ENCODE results near the gene TKTL2. TPM values are rescaled to one million over a fixed set of nuclear protein-coding genes. Genes with fewer than 3 reads are reported as not detected.

The TKTL2 gene
- total RNA-seq, 1 experiment from 2014 or later: not detected

DNA sequence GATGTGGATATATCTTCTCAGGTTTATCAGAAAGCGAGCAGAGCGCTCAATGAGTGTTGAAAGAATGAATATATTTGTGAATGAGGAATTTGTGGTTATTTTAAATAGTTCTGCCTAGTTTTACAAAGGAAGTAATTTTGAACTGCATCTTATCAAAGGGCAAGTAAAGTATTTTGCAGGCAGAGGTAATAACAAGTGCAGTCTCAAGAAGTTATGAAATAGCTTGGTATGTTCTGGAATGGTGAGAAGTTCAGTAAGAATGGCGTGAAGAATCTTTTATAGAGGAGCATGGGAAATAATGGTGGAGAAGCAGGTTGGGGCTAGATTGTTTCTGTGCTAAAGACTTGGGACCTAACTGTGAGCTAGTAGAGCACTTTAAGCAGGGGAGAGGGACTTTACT lies 31.8 kb upstream of the TKTL2 start:
- Mint-ChIP-seq H3K4me1 (peaks cover 10 to 14% of the 10 kb centered on the region in 2 experiments; a peak in 3 of 4 replicates), H3K4me3 (no peak overlapping the region), H3K27ac (peak overlapping the region in 2 of 3 experiments; percentile 0 to 1; a peak in 1 of 7 replicates), H3K9me3 (no peaks in the 10 kb centered on the region), H3K27me3 (ENCODE audit: low read depth) (no peaks in the 10 kb centered on the region), H3K36me3 (ENCODE audit: insufficient read depth in 1 of 3, low read depth in 3 of 3) (peaks cover 10 to 32% (median 31%) of the 10 kb centered on the region in 3 experiments)
- H4K8ac ChIP-seq (replicated peaks; ENCODE audit: insufficient read length, low read depth, low read length): no peak overlapping the region
- no peak for DNase-seq
- no peaks in the 10 kb centered on the region for H3K4me1 ChIP-seq (ENCODE audit: insufficient read depth, low read length)
- H2BK20ac ChIP-seq (ENCODE audit: low read depth, low read length, poor library complexity, severe bottlenecking): no peak overlapping the region
- WGBS (ENCODE audit: extremely low coverage, insufficient read length, low lambda C conversion rate): 100% methylated on average over 2 of the region's 3 CpGs
- H2AFZ ChIP-seq (ENCODE audit: low read length): no peak overlapping the region
- no peak overlapping the region for H3K14ac ChIP-seq (ENCODE audit: insufficient read depth, low read length)
- no peak overlapping the region for H3K23ac ChIP-seq (ENCODE audit: insufficient read length, low read depth, low read length)
- H4K5ac ChIP-seq (ENCODE audit: insufficient read length, low read depth, low read length): no peak overlapping the region
- no peak overlapping the region for H3K4me2 ChIP-seq (ENCODE audit: insufficient read depth, insufficient read length, low read length)
- H3K79me2 ChIP-seq (ENCODE audit: insufficient read depth, low read length): peaks cover 41% of the 10 kb centered on the region; the same call in 1 of the 2 replicates
- no peak overlapping the region for H3K9ac ChIP-seq (ENCODE audit: extremely low read depth, insufficient read length, low read length)
- H2BK12ac ChIP-seq (ENCODE audit: insufficient read length, low read depth, low read length): no peak overlapping the region
- H3K27me3 ChIP-seq (ENCODE audit: insufficient read depth, low read length): no peaks in the 10 kb centered on the region
- no peak overlapping the region for H3K56ac ChIP-seq (ENCODE audit: insufficient read length, low read depth, low read length)
- no peaks in the 10 kb centered on the region for H3K9me3 ChIP-seq (ENCODE audit: control insufficient read depth, low read depth, low read length)
- H4K20me1 ChIP-seq (ENCODE audit: control insufficient read depth, insufficient read depth, insufficient read length): no peaks in the 10 kb centered on the region
- no peak overlapping the region for H2BK15ac ChIP-seq (ENCODE audit: low read depth, low read length)
- TF ChIP-seq, protein P1, sequence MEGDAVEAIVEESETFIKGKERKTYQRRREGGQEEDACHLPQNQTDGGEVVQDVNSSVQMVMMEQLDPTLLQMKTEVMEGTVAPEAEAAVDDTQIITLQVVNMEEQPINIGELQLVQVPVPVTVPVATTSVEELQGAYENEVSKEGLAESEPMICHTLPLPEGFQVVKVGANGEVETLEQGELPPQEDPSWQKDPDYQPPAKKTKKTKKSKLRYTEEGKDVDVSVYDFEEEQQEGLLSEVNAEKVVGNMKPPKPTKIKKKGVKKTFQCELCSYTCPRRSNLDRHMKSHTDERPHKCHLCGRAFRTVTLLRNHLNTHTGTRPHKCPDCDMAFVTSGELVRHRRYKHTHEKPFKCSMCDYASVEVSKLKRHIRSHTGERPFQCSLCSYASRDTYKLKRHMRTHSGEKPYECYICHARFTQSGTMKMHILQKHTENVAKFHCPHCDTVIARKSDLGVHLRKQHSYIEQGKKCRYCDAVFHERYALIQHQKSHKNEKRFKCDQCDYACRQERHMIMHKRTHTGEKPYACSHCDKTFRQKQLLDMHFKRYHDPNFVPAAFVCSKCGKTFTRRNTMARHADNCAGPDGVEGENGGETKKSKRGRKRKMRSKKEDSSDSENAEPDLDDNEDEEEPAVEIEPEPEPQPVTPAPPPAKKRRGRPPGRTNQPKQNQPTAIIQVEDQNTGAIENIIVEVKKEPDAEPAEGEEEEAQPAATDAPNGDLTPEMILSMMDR (conservative IDR thresholded peaks at IDR 0.05): no peak
- H3K4ac ChIP-seq (ENCODE audit: low read depth, low read length): no peak overlapping the region
- H3T11ph ChIP-seq (ENCODE audit: low read length): no peak overlapping the region
- H3K27ac ChIP-seq (ENCODE audit: insufficient read length, low read depth, low read length): no peak overlapping the region
- no peak overlapping the region for H3K18ac ChIP-seq (ENCODE audit: insufficient read length, low read depth, low read length)
- no peak overlapping the region for H4K91ac ChIP-seq (ENCODE audit: insufficient read length, low read depth, low read length)
- no peak overlapping the region for H2AK5ac ChIP-seq (ENCODE audit: insufficient read length, low read length)
- H3K23me2 ChIP-seq (ENCODE audit: insufficient read length, low read depth, low read length, poor library complexity, severe bottlenecking): no peaks in the 10 kb centered on the region
- no peak overlapping the region for H2BK120ac ChIP-seq (ENCODE audit: low read depth, low read length, poor library complexity, severe bottlenecking)
- H2BK5ac ChIP-seq (ENCODE audit: insufficient read length, low read length): no peak overlapping the region
- H3K79me1 ChIP-seq (ENCODE audit: insufficient read depth, low read depth, low read length, poor library complexity, severe bottlenecking): peaks cover 5% of the 10 kb centered on the region

Measured in H9 (cell line).